ENCODE results near the gene SPP2. TPM values are rescaled to one million over a fixed set of nuclear protein-coding genes. Genes with fewer than 3 reads are reported as not detected.

SPP2 gene, protein sequence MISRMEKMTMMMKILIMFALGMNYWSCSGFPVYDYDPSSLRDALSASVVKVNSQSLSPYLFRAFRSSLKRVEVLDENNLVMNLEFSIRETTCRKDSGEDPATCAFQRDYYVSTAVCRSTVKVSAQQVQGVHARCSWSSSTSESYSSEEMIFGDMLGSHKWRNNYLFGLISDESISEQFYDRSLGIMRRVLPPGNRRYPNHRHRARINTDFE
- total RNA-seq = not detected

DNA sequence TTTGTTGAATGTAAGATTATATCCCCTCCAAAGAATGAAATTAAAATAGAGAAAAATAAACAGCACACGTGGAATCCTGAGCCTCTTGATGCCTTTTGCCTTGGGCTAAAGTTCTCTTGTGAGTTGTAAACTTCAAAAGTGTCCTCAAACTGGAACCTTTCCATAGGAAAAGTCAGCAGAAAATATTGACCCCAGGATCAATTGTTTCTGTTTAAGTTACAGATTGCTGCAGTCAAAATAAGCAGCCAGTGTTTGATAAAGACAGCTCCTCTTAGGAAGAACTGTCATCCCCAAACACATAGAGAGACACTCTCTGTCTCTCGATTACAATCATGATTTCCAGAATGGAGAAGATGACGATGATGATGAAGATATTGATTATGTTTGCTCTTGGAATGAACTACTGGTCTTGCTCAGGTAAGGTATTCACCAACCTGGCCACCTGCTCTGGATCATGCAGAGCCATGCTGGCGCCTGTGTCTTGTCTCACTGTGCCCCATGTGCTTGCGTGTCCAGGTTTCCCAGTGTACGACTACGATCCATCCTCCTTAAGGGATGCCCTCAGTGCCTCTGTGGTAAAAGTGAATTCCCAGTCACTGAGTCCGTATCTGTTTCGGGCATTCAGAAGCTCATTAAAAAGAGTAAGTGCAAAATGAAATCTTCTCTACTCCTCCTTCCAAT is at the start of gene SPP2:
SPP2 (plus strand) TSS at position 248 of the 681 bp plus-strand sequence; CDS start at position 333, 85 bp downstream.
- ATAC-seq (no peak), DNase-seq (ENCODE audit: low spot score in 2 of 2) (no peak)
- Mint-ChIP-seq H3K9me3 (peaks cover 0 to 4% of the 10 kb centered on the region in 2 donors), H3K36me3 (no peaks in the 10 kb centered on the region), H3K27ac (no peak within 1 kb of the TSS)

DNA sequence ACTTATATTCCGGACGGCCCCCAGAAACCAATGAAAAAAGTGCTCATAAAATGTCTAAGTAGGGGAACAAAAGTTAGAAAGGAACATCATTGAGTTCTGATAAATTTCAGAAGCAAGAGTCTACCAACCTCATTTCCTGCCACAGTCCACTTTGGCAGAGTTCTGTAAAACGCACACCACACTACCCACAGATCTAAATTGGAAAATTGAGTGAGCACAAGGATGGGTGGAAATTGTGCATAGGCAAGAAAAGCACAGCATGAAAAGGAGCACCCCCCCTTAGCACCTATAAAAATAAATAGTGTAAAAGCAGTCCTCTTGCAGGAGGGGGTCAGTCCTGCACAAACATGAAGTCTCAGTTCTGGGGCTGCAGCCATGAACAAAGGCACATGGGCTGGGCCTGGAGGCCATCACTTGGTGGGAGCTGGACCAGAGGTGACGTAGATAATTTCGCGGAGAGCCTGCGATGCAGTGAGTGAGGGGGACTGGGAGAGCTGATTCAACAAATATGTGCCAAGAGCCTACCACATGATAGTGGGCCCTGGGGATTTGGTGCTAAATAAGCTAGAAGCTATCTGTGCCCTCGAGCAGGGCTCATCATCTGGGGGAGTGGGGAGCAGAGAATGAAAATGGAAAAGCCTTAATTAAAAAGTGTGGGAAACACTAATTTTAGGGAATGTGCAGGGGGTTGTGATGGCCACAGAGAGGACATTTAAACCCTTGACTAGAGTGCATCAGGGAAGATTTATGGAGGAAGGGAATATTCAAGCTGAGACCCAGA is 48.9 kb upstream of the SPP2 start:
- H3K9me3 Mint-ChIP-seq = no peaks in the 10 kb centered on the region
- peak; percentile 77 to 79 for ATAC-seq
- H3K27ac Mint-ChIP-seq = peak overlapping the region; percentile 2 to 70
- H3K36me3 Mint-ChIP-seq = no peaks in the 10 kb centered on the region
- no peak for DNase-seq (ENCODE audit: low spot score in 2 of 2)

DNA sequence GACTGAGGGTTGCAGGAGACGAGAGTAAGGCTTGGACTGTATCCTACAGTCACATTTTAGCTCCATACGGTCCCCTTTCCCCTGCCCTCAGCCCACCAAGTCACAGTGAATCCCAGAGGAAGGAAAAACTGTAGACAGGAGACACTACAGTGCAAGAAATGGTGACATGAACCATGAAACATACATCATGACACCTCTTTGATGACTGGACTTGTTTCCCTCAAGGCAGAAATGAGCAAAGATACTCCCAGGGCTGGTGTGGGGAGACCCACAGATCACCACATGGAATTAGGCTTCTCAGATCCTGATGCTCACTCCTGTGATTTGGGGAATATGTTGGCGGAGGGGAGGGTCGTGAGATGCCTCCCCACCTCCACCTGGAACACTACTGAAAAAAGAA is 48.2 kb upstream of the SPP2 start:
- DNase-seq (ENCODE audit: low spot score in 2 of 2) = no peak
- Mint-ChIP-seq H3K27ac (peak overlapping the region in 1 of 2 donors; percentile 2), H3K36me3 (no peaks in the 10 kb centered on the region), H3K9me3 (no peaks in the 10 kb centered on the region)
- ATAC-seq = peak in 1 of 2 donors; percentile 30

DNA sequence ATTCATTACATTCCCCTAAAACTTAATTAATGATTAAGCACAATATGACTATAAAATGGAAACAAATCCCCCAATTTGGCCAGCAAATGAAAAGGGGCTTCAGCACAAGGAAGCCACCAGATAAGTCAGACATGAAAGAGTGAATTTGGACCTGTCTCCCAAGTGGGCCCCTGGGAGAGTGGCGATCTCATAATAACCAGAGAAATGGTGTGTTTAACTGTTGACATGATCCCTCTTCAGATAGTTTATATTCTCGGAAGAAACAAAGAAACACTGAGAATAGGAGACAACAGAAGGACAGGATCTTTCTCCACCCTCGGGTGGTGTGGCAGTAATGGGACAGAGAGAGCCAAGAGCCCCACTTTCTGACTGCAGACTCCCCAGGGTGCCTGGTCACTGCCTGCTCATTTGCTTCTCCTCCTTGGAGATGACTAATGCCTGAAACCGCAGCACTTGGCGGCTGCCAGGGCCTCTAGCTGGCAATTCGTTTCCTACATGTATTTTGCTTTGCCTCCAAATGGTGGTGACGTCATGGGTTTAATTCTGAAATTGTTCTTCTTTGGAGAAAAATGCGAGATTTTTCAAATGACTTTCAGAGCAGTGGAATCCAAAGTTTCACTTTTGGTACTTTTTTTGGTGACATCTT is 46.4 kb upstream of the SPP2 start:
- peak; percentile 66 for ATAC-seq
- DNase-seq (ENCODE audit: low spot score in 2 of 2) = peak in 1 of 2 donors; percentile 29
- Mint-ChIP-seq H3K9me3 (no peaks in the 10 kb centered on the region), H3K36me3 (no peaks in the 10 kb centered on the region), H3K27ac (no peak overlapping the region)

DNA sequence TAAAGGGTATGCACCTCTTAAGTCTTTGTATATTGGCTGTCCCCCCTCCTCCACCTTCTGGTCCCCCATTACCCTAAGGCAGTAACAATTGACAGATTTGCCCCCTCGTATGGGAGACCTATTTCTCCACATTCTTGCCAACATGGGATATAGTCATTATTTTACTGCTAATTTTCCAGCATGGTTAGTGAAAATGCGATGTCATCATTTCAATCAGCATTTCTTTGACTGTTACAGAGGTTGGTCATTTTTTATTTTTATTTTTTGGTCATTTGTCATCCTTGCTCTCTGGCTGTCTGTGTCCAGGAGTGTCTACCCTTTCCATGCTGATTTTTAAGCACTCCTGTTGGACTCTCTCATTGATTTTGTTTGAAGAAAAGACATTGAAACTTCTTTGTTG is 45.4 kb upstream of the SPP2 start:
- Mint-ChIP-seq H3K9me3 (no peaks in the 10 kb centered on the region), H3K27ac (no peak overlapping the region), H3K36me3 (no peaks in the 10 kb centered on the region)
- DNase-seq (ENCODE audit: low spot score in 2 of 2) (no peak), ATAC-seq (no peak)

DNA sequence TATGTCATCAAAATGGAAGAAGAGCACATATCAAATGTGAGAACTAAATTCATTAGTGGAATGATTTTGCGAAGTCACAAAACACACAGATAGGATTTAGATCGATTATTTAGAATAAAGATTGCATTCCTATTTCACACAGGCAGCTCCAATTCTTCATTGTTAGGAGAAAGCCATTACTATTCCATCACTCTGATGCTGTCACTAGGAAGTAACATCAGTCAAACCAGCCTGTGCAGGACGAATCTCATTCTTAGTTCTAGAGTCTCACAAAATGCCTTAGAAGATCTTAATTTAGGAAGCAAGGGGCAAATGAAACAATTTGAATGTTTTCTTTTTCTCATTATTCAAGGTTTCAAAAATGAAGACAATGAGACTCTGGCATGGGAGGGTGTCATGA is 44.0 kb upstream of the SPP2 start:
- Mint-ChIP-seq H3K36me3 (no peaks in the 10 kb centered on the region), H3K27ac (no peak overlapping the region), H3K9me3 (no peaks in the 10 kb centered on the region)
- ATAC-seq (no peak), DNase-seq (ENCODE audit: low spot score in 2 of 2) (no peak)

DNA sequence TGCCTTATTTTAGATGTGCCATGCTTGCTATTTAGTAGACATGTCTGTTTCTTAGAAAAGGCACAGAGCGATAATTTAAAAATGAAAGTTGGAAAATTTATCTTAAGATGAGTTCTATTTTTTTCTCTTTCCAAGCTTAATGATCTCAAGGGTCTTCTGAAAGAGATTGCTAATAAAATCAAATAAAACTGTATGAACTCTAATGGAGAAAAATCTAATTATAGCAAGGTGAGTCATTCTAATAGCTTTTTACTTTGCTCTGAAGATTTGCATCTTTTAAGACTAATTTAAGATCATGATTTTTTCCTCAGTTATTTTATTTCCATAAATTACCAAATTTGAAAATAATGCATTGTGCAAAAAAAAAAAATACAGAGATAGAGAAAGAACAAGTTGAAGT is 36.1 kb upstream of the SPP2 start:
- ATAC-seq (no peak), DNase-seq (ENCODE audit: low spot score in 2 of 2) (no peak)
- no peaks in the 10 kb centered on the region for H3K36me3 Mint-ChIP-seq
- H3K27ac Mint-ChIP-seq = no peak overlapping the region
- no peaks in the 10 kb centered on the region for H3K9me3 Mint-ChIP-seq

DNA sequence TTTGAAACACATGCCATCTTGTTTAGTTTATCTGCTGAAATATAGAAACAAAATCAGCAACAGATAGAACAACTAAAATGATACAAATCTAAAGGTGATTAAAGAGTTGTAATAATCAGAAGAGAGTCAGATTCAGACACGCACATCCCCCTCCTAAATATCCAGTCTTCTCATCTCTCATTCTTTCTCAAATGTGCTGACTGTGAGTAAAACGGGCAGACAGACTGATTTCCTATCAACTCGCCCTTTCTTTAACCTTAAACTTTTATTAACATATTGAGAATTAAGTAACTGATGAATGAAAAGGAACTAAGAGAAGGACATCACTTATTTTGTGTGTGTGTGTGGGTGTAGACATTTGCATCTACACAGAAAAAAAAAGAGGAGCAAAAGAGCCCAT is 34.6 kb upstream of the SPP2 start:
- H3K9me3 Mint-ChIP-seq = no peaks in the 10 kb centered on the region
- no peaks in the 10 kb centered on the region for H3K36me3 Mint-ChIP-seq
- ATAC-seq (no peak), DNase-seq (ENCODE audit: low spot score in 2 of 2) (no peak)
- H3K27ac Mint-ChIP-seq = no peak overlapping the region

DNA sequence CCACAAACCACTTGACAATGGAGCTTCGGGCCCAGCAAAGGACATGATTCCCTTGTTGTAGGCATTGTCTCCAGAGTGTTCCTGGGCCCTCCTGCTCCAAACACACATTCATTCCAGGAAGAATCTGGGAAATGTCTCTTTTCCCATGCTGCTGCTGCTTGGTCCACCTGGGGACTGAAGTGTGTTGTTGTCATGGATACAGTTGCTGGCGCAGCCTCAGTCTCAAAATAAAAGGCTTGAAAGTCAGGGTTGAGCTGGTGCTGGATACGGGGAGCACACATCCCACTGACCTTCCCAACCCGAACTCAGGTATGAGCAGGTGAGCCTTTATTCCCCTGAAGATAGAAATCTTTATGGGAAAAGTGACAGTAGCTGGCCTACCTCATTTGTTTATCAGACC is 30.6 kb upstream of the SPP2 start:
- ATAC-seq (no peak), DNase-seq (ENCODE audit: low spot score in 2 of 2) (no peak)
- no peaks in the 10 kb centered on the region for H3K36me3 Mint-ChIP-seq
- H3K27ac Mint-ChIP-seq = no peak overlapping the region
- H3K9me3 Mint-ChIP-seq = peaks cover 0 to 6% of the 10 kb centered on the region in 2 donors

DNA sequence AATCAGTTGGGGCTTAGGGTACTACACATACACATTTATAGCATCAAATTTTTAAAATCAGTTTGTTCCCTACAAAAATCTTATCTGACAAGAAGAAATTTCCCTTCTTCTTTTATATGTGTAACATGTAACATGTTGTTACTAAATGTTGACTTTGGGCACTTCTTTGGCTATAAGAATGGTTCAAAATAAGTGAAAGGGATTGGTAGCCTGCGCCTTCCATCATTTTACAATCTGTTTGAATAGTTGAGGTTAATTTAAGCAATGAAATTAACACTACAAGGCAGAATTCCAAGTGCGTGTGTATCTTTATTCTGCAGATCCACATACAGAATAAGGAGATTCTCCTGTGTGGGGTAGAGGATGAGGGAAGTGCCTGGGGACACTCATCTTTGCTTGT is 30.2 kb upstream of the SPP2 start:
- Mint-ChIP-seq H3K27ac (no peak overlapping the region), H3K9me3 (peaks cover 0 to 6% of the 10 kb centered on the region in 2 donors), H3K36me3 (no peaks in the 10 kb centered on the region)
- no peak for DNase-seq (ENCODE audit: low spot score in 2 of 2)
- ATAC-seq = no peak

DNA sequence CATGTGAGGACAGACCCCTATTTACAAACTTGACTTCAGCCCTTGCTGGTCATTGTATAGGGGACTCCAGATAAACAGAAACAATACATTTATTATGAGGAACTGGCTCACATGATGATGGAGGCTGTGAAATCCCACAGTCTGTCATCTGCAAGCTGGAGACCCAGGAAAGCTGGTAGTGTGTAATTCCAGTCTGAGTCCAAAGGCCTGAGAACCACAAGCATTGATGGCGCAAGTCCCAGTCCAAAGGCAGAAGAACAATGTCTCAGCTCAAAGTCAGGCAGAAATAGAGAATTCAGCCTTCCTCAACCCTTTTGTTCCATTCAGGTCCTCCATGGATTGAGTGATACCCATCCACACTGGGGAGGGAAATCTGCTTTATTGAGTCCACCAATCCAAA is 28.1 kb upstream of the SPP2 start:
- ATAC-seq = no peak
- no peak for DNase-seq (ENCODE audit: low spot score in 2 of 2)
- H3K36me3 Mint-ChIP-seq = no peaks in the 10 kb centered on the region

DNA sequence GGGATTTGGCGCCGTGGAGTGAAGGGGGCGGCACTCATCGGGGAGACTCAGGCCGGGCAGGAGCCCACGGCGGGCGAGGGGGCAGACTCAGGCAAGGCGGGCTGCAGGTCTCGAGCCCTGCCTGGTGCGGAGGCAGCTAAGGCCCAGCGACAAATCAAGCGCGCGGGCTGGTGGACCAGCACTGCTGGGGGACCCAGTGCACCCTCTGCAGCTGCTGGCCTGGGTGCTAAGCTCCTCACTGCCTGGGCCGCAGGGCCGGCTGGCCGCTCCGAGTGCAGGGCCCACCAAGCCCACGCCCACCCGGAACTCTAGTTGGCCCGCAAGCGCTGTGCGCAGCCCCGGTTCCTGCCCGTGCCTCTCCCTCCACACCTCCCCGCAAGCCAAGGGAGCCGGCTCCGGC is 26.2 kb upstream of the SPP2 start:
- Mint-ChIP-seq H3K27ac (no peak overlapping the region), H3K36me3 (no peaks in the 10 kb centered on the region), H3K9me3 (peaks cover 0 to 10% of the 10 kb centered on the region in 2 donors)
- no peak for DNase-seq (ENCODE audit: low spot score in 2 of 2)
- ATAC-seq = no peak

More for the DNA sequence above, 28.1 kb upstream of the SPP2 start:
- Mint-ChIP-seq H3K27ac (no peak overlapping the region), H3K9me3 (peaks cover 0 to 6% of the 10 kb centered on the region in 2 donors)

DNA sequence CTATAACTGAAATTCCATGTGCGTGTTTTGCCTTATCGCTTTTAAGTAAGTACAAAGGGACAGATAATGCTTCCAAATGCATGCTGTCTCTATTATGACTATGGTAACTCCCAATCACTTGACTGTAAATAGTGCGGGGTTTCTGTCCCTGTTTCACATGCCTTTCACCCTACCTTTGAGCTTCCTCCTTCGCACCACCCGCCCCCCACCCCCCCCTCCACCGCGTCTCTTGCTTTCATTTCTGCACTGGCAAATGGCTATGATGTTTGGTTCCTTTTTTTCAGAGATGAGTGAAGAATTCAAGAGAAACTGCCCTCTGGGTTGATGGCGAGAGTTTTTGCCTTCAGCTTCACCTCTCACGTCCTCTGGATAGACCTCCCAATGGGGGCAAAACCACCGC is 25.0 kb upstream of the SPP2 start:
- H3K27ac Mint-ChIP-seq = peak overlapping the region in 1 of 2 donors; percentile 2
- H3K9me3 Mint-ChIP-seq = peaks cover 0 to 10% of the 10 kb centered on the region in 2 donors
- no peaks in the 10 kb centered on the region for H3K36me3 Mint-ChIP-seq
- ATAC-seq (peak; percentile 77 to 97), DNase-seq (ENCODE audit: low spot score in 2 of 2) (no peak)

DNA sequence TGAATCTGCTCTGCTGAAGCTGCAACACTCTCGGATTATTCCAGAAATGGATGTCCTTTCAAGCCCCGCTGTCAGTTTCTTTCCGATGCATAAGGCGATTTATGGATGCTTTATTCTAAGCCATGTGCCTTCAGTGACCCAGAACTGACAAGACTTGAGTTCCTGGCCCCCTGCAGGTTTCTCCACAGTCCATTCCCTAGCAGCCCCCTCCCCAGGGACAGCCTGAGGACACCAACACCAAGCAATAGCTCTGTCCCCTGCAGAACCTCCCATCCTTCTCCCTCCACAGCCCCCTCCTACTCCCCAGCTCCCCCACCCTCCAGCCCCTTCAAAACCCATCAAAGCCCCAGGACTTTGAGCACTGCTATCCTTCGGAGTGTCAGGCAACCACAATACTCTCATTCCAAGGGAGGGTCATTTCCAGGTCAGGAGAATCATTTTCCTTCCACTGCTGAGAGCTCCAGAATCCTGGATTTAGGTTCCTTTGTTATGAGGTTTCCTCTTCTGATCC is 24.6 kb upstream of the SPP2 start:
- DNase-seq (ENCODE audit: low spot score in 2 of 2) (no peak), ATAC-seq (no peak)
- Mint-ChIP-seq H3K9me3 (peaks cover 0 to 10% of the 10 kb centered on the region in 2 donors), H3K27ac (peak overlapping the region in 1 of 2 donors; percentile 2), H3K36me3 (no peaks in the 10 kb centered on the region)

DNA sequence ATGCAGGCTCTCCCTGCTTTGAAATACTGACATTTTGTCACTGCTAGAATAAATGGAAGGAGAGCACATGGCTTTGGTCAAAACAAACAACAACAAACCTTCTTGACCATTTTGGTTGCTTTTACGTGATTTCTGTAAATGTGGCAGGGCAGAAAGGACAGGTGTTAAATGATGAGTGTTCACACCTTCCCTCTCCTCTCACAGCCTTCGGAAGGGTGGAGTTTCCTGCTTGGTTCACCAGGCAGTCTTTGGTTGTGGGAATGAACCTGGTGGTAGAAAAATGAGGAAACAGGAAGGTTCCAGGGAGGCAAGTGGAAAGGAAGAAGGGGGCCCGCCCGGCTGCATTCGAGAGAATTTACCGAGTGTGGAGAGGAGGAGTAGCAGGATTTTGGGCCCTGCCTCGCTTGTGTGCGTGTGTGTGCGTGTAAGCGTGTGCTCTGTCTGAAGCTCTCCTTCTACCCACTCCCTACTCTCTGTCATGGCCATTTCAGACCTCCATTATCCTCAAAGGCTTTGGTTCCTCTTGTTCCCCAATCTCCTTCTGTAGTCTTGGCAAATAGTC is 23.7 kb upstream of the SPP2 start:
- H3K9me3 Mint-ChIP-seq = peaks cover 0 to 10% of the 10 kb centered on the region in 2 donors
- peak overlapping the region in 1 of 2 donors; percentile 2 for H3K27ac Mint-ChIP-seq
- no peaks in the 10 kb centered on the region for H3K36me3 Mint-ChIP-seq
- ATAC-seq (no peak), DNase-seq (ENCODE audit: low spot score in 2 of 2) (no peak)

DNA sequence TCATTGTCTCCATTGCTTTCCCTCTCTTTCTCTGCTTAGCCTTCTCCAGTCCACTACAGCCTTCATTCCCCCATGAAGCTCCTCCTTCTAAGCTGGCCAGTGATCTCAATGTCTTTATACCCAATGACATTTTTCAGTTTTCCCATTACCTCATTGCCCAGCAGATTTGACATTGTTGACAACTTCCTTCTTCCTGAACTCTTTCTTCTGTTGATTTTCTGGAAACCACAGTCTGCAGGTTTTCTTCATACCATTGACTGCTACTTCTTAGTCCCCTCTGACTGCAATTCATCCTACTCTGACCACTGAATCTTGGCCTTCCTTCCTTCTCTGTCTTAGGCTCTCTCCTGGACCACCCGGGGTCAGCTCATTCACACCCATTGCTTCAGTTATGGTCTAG is 22.9 kb upstream of the SPP2 start:
- Mint-ChIP-seq H3K36me3 (no peaks in the 10 kb centered on the region), H3K27ac (no peak overlapping the region), H3K9me3 (peaks cover 0 to 10% of the 10 kb centered on the region in 2 donors)
- ATAC-seq (no peak), DNase-seq (ENCODE audit: low spot score in 2 of 2) (no peak)
